Activated CD8-positive, alpha-beta memory T cell treated with anti-CD3 and anti-CD28 coated beads, Interleukin-2, amount 50 U/mL, for 24 hours (primary cell): Measurements from ENCODE around the gene CEACAM5.
"Not testable (repeated sequence)": the region's sequence is repeated elsewhere in the genome, so short reads cannot be mapped to it uniquely, and the experiment has no call there.

Source experiments
- DNase-seq: peaks from one replicate; pipeline ENCODE4 v3.0.0-alpha.2; 2020; ENCODE audit errors: extremely low read depth

The CEACAM5 gene

GRCh38 chr19:41700381-41701195, 7.8 kb upstream of the CEACAM5 start:
- DNase-seq, result no peak

GRCh38 chr19:41701401-41702075, 6.9 kb upstream of the CEACAM5 start:
- no peak for DNase-seq

GRCh38 chr19:41702171-41702651, 6.2 kb upstream of the CEACAM5 start:
- no peak for DNase-seq

GRCh38 chr19:41703602-41704293, 4.7 kb upstream of the CEACAM5 start:
- no peak for DNase-seq

- no peak for DNase-seq
These were observed 2.8 kb upstream of the CEACAM5 start for GRCh38 chr19:41705393-41706174.

GRCh38 chr19:41706741-41707501, 1.5 kb upstream of the CEACAM5 start:
- DNase-seq, result peak; percentile 31

GRCh38 chr19:41707502-41707812, 969 bp upstream of the CEACAM5 start:
- no peak for DNase-seq

- DNase-seq, result no peak
These were observed 505 bp upstream of the CEACAM5 start for GRCh38 chr19:41707871-41708371.

- not testable (repeated sequence) for DNase-seq
These were observed 1.1 kb downstream of the CEACAM5 start for GRCh38 chr19:41709516-41709915.

GRCh38 chr19:41709951-41710645, 1.7 kb downstream of the CEACAM5 start:
- DNase-seq, result no peak

GRCh38 chr19:41711376-41712261, 3.2 kb downstream of the CEACAM5 start:
- no peak for DNase-seq

- no peak for DNase-seq
These were observed 6.2 kb downstream of the CEACAM5 start for GRCh38 chr19:41714598-41714997.

- DNase-seq, result no peak
These were observed 10.3 kb downstream of the CEACAM5 start for GRCh38 chr19:41718761-41719160.

GRCh38 chr19:41720103-41720502, 11.7 kb downstream of the CEACAM5 start:
- no peak for DNase-seq

- no peak for DNase-seq
These were observed 18.1 kb downstream of the CEACAM5 start for GRCh38 chr19:41726493-41726892.

GRCh38 chr19:41734156-41734555, 25.7 kb downstream of the CEACAM5 start:
- no peak for DNase-seq

GRCh38 chr19:41734585-41734984, 26.2 kb downstream of the CEACAM5 start:
- no peak for DNase-seq

GRCh38 chr19:41735071-41735600, 26.7 kb downstream of the CEACAM5 start:
- DNase-seq, result no peak

GRCh38 chr19:41739361-41739760, 30.9 kb downstream of the CEACAM5 start:
- no peak for DNase-seq
